Cardiac muscle cell (in vitro differentiated cells and primary cell): ENCODE data around the gene SRPK2. TPM values are rescaled to one million over a fixed set of nuclear protein-coding genes. Genes with fewer than 3 reads are reported as not detected.
A peak's percentile ranks its signal among the peaks of the same experiment; 100 is the strongest.

Source experiments
- DNase-seq, 2 donors: peaks; one replicate each; pipeline versions ENCODE4 v3.0.0 to v3.0.0-alpha.2; 2010 to 2017; ENCODE audit warnings: low read depth in 1 of 2, low spot score in 1 of 2
- H3K27ac ChIP-seq: fragments of 200-600 bp; sonication (generic); 2 replicates; pipeline ENCODE4 v1.5.1; 2016
- H3K27me3 ChIP-seq: fragments of 200-600 bp; sonication (generic); 2 replicates; pipeline ENCODE4 v1.6.0; 2016; ENCODE audit warnings: control low read depth
- H3K36me3 ChIP-seq: fragments of 200-600 bp; sonication (generic); 2 replicates; pipeline ENCODE4 v1.5.1; 2016; ENCODE audit warnings: control low read depth
- H3K4me1 ChIP-seq: fragments of 200-600 bp; sonication (generic); 2 replicates; pipeline ENCODE4 v1.8.1; 2017; ENCODE audit warnings: low read depth, mild to moderate bottlenecking, mixed run types
- H3K4me3 ChIP-seq: fragments of 200-600 bp; sonication (generic); 2 replicates; pipeline ENCODE4 v1.5.1; 2016; ENCODE audit warnings: mild to moderate bottlenecking
- H3K9me3 ChIP-seq: fragments of 200-600 bp; sonication (generic); 2 replicates; pipeline ENCODE4 v1.5.1; 2017; ENCODE audit warnings: low read depth, mild to moderate bottlenecking, control low read depth
- polyA plus RNA-seq: library from polyadenylated mRNA; unstranded; fragments of >200 nt; fragmentation: Nextera tagmentation; extraction: Ambion mirVana; gene quantifications from 2 replicates; pipeline ENCODE4 v1.2.1, GENCODE V29; 2016
- total RNA-seq: library from RNA; depleted of rRNA; stranded (reverse); fragments of >200 nt; gene quantifications from 2 replicates; pipeline ENCODE4 v1.2.3, GENCODE V29; 2016
- TF ChIP-seq, protein P1 (sequence below): IDR thresholded peaks from 2 replicates; pipeline ENCODE4 v1.5.1; 2012; ENCODE audit warnings: low read depth, mild to moderate bottlenecking, low read length

The SRPK2 gene
- total and polyA plus RNA-seq, 2 experiments from 2014 or later: 35.4 to 37.1 TPM

DNA sequence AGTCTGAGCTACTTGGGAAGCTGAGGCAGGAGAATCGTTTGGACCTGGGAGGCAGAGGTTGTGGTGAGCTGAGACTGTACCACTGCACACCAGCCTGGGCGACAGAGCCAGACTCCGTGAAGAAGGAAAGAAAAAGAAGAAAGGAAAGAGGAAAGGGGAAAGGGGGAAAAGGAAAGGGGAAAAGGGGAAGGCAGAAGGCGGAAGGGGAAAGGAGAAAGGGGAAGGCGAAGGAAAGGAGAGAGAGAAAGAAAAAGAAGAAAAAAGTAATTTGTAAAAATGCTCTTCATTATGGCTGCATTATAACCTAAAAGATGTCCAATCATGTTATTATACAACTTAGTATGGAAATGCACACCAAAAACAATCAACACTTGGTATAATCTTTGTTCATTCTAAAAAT, 110.2 kb downstream of the SRPK2 start:
- Histone ChIP-seq H3K4me1 (peaks cover 14% of the 10 kb centered on the region), H3K9me3 (no peaks in the 10 kb centered on the region), H3K27me3 (no peaks in the 10 kb centered on the region), H3K36me3 (no peaks in the 10 kb centered on the region), H3K27ac (no peak overlapping the region), H3K4me3 (no peak overlapping the region)
- TF ChIP-seq, protein P1, sequence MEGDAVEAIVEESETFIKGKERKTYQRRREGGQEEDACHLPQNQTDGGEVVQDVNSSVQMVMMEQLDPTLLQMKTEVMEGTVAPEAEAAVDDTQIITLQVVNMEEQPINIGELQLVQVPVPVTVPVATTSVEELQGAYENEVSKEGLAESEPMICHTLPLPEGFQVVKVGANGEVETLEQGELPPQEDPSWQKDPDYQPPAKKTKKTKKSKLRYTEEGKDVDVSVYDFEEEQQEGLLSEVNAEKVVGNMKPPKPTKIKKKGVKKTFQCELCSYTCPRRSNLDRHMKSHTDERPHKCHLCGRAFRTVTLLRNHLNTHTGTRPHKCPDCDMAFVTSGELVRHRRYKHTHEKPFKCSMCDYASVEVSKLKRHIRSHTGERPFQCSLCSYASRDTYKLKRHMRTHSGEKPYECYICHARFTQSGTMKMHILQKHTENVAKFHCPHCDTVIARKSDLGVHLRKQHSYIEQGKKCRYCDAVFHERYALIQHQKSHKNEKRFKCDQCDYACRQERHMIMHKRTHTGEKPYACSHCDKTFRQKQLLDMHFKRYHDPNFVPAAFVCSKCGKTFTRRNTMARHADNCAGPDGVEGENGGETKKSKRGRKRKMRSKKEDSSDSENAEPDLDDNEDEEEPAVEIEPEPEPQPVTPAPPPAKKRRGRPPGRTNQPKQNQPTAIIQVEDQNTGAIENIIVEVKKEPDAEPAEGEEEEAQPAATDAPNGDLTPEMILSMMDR: no peak
- no peak for DNase-seq

DNA sequence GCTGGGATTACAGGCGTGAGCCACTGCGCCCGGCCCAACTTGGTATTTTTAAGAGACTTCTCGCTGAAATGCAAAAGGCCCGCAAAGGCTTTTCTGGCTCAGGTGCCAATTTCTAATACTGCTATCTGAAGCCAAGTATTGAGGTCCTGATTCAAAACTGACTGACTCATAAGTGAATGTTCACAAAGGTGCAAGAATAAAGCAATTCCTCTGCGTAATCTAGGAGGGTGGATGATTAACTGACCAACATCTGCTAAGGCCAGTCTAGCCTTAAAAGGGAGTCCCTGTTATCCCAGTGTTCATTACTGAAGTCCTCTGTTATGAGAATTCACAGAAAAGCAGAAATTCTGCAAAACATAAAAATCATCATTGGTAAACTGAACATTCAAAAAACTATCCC, 111.4 kb downstream of the SRPK2 start:
- H3K9me3 ChIP-seq: no peaks in the 10 kb centered on the region
- no peak overlapping the region for H3K4me3 ChIP-seq
- H3K27ac ChIP-seq: no peak overlapping the region
- peak in 1 of 2 donors; percentile 40 for DNase-seq
- TF ChIP-seq, protein P1: no peak
- no peaks in the 10 kb centered on the region for H3K36me3 ChIP-seq
- H3K4me1 ChIP-seq: peaks cover 18% of the 10 kb centered on the region
- no peaks in the 10 kb centered on the region for H3K27me3 ChIP-seq

DNA sequence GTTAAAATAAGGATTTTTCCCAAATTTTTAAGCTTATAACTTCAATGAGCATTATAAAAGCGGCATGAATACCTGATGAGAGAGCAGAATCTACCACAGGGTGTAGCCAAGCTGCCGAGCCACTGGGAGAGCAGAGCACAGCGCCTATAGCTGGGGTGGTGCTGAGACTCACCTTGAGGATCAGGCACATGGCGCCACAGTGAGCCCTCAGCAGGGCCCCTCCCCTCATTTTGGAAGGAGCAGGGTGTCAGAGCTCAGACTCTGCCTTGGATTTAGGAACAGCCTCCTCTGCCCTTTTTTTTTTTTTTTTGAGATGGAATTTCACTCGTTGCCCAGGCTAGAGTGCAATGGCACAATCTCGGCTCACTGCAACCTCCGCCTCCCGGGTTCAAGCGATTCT, 118.6 kb downstream of the SRPK2 start:
- TF ChIP-seq, protein P1: no peak
- no peaks in the 10 kb centered on the region for H3K36me3 ChIP-seq
- H3K4me1 ChIP-seq: peaks cover 28% of the 10 kb centered on the region
- H3K9me3 ChIP-seq: no peaks in the 10 kb centered on the region
- no peak overlapping the region for H3K4me3 ChIP-seq
- DNase-seq: no peak
- no peak overlapping the region for H3K27ac ChIP-seq
- no peaks in the 10 kb centered on the region for H3K27me3 ChIP-seq

DNA sequence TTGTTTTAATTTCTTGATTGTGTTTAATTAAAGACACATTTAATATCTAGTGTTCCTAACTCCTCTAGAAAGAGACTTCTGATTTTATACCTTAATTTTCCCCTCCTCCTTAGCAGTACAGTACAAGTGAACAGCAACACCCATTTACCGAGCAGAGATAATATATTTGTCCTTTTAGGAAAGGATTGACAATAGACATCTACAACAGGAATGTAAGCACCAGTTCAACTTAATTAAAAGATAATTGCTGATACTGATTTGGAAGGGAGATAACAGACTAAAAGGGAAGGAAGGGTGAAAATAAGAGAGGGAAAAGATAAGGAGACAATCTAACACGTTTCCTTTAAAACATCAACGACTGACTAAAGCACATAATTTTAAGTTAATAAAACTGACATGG, 119.3 kb downstream of the SRPK2 start:
- H3K36me3 ChIP-seq: no peaks in the 10 kb centered on the region
- peak overlapping the region; percentile 81 for H3K27ac ChIP-seq
- peaks cover 28% of the 10 kb centered on the region for H3K4me1 ChIP-seq
- no peaks in the 10 kb centered on the region for H3K27me3 ChIP-seq
- DNase-seq: no peak
- H3K9me3 ChIP-seq: no peaks in the 10 kb centered on the region
- H3K4me3 ChIP-seq: no peak overlapping the region
- TF ChIP-seq, protein P1: no peak

DNA sequence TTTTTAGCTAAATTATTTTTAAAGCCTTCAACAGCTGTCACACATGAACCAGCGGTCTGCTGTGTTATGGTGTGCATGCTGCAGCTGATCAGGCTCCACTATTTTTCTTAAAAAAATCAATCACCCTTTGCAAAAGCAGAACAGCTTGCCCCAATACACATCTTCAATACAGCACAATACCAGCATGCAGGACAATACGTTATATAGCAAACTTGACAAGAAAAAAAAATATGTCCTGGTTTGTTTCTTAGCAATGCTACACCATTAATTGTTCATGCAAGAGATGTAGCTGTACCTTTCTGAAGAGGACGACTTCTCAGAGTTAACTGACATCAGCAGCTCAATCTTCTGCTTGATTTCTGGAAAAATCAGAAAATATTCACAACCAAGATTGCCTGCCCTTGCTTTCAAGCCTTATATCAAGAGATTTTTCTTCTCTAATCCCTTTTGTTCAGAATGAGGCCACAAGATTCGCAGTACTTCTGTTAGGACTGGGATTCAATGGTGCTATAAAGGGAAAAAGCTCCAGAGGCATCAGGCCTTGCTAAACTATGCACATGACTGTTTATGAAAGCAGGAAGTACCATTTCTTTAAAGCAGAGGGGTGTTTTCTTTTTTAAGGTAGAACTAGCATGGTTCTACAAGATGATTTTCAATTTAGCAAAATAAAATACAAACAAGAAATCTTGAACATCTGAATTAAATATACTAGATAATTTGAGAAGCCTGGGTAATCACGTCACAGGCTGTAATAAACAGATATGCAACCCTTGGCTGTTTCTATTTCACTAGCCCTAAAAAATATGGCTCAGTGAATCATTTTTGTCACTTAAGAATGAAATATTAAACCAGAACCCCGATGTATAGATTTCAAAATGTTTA, 120.0 kb downstream of the SRPK2 start:
- peaks cover 28% of the 10 kb centered on the region for H3K4me1 ChIP-seq
- H3K36me3 ChIP-seq: no peaks in the 10 kb centered on the region
- DNase-seq: peak; percentile 36 to 71
- no peaks in the 10 kb centered on the region for H3K9me3 ChIP-seq
- TF ChIP-seq, protein P1: no peak
- peak overlapping the region; percentile 81 for H3K27ac ChIP-seq
- H3K4me3 ChIP-seq: peak overlapping the region; percentile 5
- H3K27me3 ChIP-seq: no peaks in the 10 kb centered on the region
